MM.1S (cell line): ENCODE data around the gene SAFB.

Experiments used
- CTCF ChIP-seq: fragments of 300-600 bp; sonication (generic); IDR thresholded peaks from 2 replicates; pipeline ENCODE4 v1.5.1; 2016; ENCODE audit warnings: antibody characterized with exemption, low read length, mixed read lengths
- EZH2 ChIP-seq: fragments of 300-600 bp; sonication (generic); optimal IDR thresholded peaks from 2 replicates; pipeline ENCODE3; 2017; ENCODE audit warnings: low read depth, mild to moderate bottlenecking, antibody characterized with exemption, low read length, mixed read lengths
- EZH2phosphoT487 ChIP-seq: fragments of 300-600 bp; sonication (generic); IDR thresholded peaks from 2 replicates; pipeline ENCODE4 v1.6.1; 2018; ENCODE audit warnings: antibody characterized with exemption, low read length

GRCh38 chr19:5672708-5673459 is 50.0 kb downstream of the SAFB start:
- TF ChIP-seq CTCF: no peak
- TF ChIP-seq EZH2: no peak
- TF ChIP-seq EZH2phosphoT487: no peak
